WTC11 (cell line): Measurements from ENCODE around the gene IRGM. TPM values are rescaled to one million over a fixed set of nuclear protein-coding genes. Genes with fewer than 3 reads are reported as not detected.

Source experiments
- ATAC-seq: fragments of 200-7000 bp; cut with Tn5 transposase; 2 replicates; pipeline ENCODE4 v1.10.0; 2021; ENCODE audit warnings: mild to moderate bottlenecking, moderate library complexity
- CTCF ChIA-PET: fragments of 300-600 bp; sonication (Branson Sonifier 250); formaldehyde crosslinking; loops from one replicate; lab custom pipeline; 2021; ENCODE audit warnings: antibody characterized with exemption; lab: Charles Lee
- POLR2A ChIA-PET: fragments of 350-600 bp; sonication (Branson Sonifier 250); formaldehyde crosslinking; loops from one replicate; lab custom pipeline; 2021; ENCODE audit warnings: antibody characterized with exemption; lab: Charles Lee
- DNase-seq: peaks from one replicate; pipeline ENCODE4 v3.0.0; 2021; ENCODE audit warnings: low spot score
- H3K27ac Mint-ChIP-seq: 2 replicates; pipeline ENCODE4 v1.8.0; 2021; ENCODE audit warnings: mixed read lengths
- H3K27me3 Mint-ChIP-seq: 2 replicates; pipeline ENCODE4 v1.8.0; 2021; ENCODE audit warnings: low read depth, mild to moderate bottlenecking, moderate library complexity, mixed read lengths
- H3K36me3 Mint-ChIP-seq: 2 replicates; pipeline ENCODE4 v1.8.0; 2021; ENCODE audit warnings: mixed read lengths
- H3K4me1 Mint-ChIP-seq: 2 replicates; pipeline ENCODE4 v1.8.0; 2022; ENCODE audit warnings: mixed read lengths
- H3K4me3 Mint-ChIP-seq: 2 replicates; pipeline ENCODE4 v1.8.0; 2021; ENCODE audit warnings: mild to moderate bottlenecking, moderate library complexity, mixed read lengths
- H3K9me3 Mint-ChIP-seq: 2 replicates; pipeline ENCODE4 v1.8.0; 2021; ENCODE audit warnings: mixed read lengths
- CBFB ChIP-seq: sonication (generic); formaldehyde crosslinking; IDR thresholded peaks from 2 replicates; pipeline ENCODE4 v1.8.1; 2022; ENCODE audit warnings: mild to moderate bottlenecking, low read depth, missing genetic modification reagents
- CDX4 ChIP-seq: fragments of 250-450 bp; sonication (Bioruptor Pico); IDR thresholded peaks from 2 replicates; pipeline ENCODE4 v1.9.0; 2021; ENCODE audit warnings: moderate library complexity, mild to moderate bottlenecking, inconsistent platforms, borderline replicate concordance
- CTCF ChIP-seq: fragments of 200-600 bp; IDR thresholded peaks from 2 replicates; pipeline ENCODE4 v1.8.0; 2022; ENCODE audit warnings: antibody characterized with exemption
- ERG ChIP-seq: fragments of 250-450 bp; sonication (Bioruptor Pico); IDR thresholded peaks from 2 replicates; pipeline ENCODE4 v1.8.0; 2021; ENCODE audit warnings: mild to moderate bottlenecking
- ETV6 ChIP-seq: sonication (generic); formaldehyde crosslinking; IDR thresholded peaks from 2 replicates; pipeline ENCODE4 v1.8.1; 2022; ENCODE audit warnings: mild to moderate bottlenecking, missing genetic modification reagents
- FOXK1 ChIP-seq: sonication (generic); formaldehyde crosslinking; IDR thresholded peaks from 2 replicates; pipeline ENCODE4 v1.8.0; 2022; ENCODE audit warnings: mild to moderate bottlenecking, moderate library complexity, missing genetic modification reagents
- GABPB1 ChIP-seq: sonication (generic); formaldehyde crosslinking; IDR thresholded peaks from 2 replicates; pipeline ENCODE4 v1.8.1; 2023; ENCODE audit warnings: mild to moderate bottlenecking, missing genetic modification reagents
- KAT7 ChIP-seq: sonication (generic); formaldehyde crosslinking; IDR thresholded peaks from 2 replicates; pipeline ENCODE4 v1.8.1; 2023; ENCODE audit warnings: missing genetic modification reagents, mild to moderate bottlenecking, borderline replicate concordance
- MAX ChIP-seq: sonication (generic); formaldehyde crosslinking; IDR thresholded peaks from 2 replicates; pipeline ENCODE4 v1.8.0; 2022; ENCODE audit warnings: mild to moderate bottlenecking, missing genetic modification reagents
- NFYB ChIP-seq: sonication (generic); formaldehyde crosslinking; conservative IDR thresholded peaks from 2 replicates; pipeline ENCODE4 v1.8.0; 2022; ENCODE audit warnings: low read depth, missing genetic modification reagents
- NR1H2 ChIP-seq: sonication (generic); formaldehyde crosslinking; IDR thresholded peaks from 2 replicates; pipeline ENCODE4 v1.9.0; 2021; ENCODE audit warnings: mild to moderate bottlenecking, moderate library complexity, missing genetic modification reagents
- RORB ChIP-seq: fragments of 250-450 bp; sonication (Bioruptor Pico); IDR thresholded peaks from 2 replicates; pipeline ENCODE4 v1.9.0; 2021; ENCODE audit warnings: mild to moderate bottlenecking
- SP1 ChIP-seq: sonication (generic); formaldehyde crosslinking; conservative IDR thresholded peaks from 2 replicates; pipeline ENCODE4 v1.8.1; 2022; ENCODE audit warnings: missing genetic modification reagents
- TP53 ChIP-seq: sonication (generic); formaldehyde crosslinking; IDR thresholded peaks from 2 replicates; pipeline ENCODE4 v1.8.1; 2023; ENCODE audit warnings: mild to moderate bottlenecking, missing genetic modification reagents
- ZNF396 ChIP-seq: fragments of 250-450 bp; sonication (Bioruptor Pico); IDR thresholded peaks from 2 replicates; pipeline ENCODE4 v1.8.0; 2021; ENCODE audit warnings: mild to moderate bottlenecking, moderate library complexity, borderline replicate concordance
- total RNA-seq: library from RNA; stranded (reverse); gene quantifications from 3 replicates; pipeline ENCODE4 v1.2.3, GENCODE V29; 2021
- TF ChIP-seq, protein P1 (sequence below): sonication (generic); formaldehyde crosslinking; IDR thresholded peaks from 2 replicates; pipeline ENCODE4 v1.8.0; 2023; ENCODE audit warnings: mild to moderate bottlenecking, missing genetic modification reagents
- TF ChIP-seq, protein P2 (sequence below): sonication (generic); formaldehyde crosslinking; IDR thresholded peaks from 2 replicates; pipeline ENCODE4 v1.8.0; 2022; ENCODE audit warnings: missing genetic modification reagents
- TF ChIP-seq, protein P3 (sequence below): sonication (generic); formaldehyde crosslinking; IDR thresholded peaks from 2 replicates; pipeline ENCODE4 v1.8.1; 2022; ENCODE audit warnings: mild to moderate bottlenecking, missing genetic modification reagents, moderate library complexity, borderline replicate concordance

Gene IRGM
- total RNA-seq, 1 experiment from 2014 or later: 0.31 TPM

GRCh38 chr5:150801117-150801927 lies 45.0 kb upstream of the IRGM start (continued):
- TF ChIP-seq, protein P1, sequence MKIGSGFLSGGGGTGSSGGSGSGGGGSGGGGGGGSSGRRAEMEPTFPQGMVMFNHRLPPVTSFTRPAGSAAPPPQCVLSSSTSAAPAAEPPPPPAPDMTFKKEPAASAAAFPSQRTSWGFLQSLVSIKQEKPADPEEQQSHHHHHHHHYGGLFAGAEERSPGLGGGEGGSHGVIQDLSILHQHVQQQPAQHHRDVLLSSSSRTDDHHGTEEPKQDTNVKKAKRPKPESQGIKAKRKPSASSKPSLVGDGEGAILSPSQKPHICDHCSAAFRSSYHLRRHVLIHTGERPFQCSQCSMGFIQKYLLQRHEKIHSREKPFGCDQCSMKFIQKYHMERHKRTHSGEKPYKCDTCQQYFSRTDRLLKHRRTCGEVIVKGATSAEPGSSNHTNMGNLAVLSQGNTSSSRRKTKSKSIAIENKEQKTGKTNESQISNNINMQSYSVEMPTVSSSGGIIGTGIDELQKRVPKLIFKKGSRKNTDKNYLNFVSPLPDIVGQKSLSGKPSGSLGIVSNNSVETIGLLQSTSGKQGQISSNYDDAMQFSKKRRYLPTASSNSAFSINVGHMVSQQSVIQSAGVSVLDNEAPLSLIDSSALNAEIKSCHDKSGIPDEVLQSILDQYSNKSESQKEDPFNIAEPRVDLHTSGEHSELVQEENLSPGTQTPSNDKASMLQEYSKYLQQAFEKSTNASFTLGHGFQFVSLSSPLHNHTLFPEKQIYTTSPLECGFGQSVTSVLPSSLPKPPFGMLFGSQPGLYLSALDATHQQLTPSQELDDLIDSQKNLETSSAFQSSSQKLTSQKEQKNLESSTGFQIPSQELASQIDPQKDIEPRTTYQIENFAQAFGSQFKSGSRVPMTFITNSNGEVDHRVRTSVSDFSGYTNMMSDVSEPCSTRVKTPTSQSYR (CRISPR knock-in tag): no peak
- TF ChIP-seq SP1 (no peak), FOXK1 (CRISPR knock-in tag) (no peak), GABPB1 (CRISPR knock-in tag) (no peak), RORB (no peak)
- TF ChIP-seq, protein P2, sequence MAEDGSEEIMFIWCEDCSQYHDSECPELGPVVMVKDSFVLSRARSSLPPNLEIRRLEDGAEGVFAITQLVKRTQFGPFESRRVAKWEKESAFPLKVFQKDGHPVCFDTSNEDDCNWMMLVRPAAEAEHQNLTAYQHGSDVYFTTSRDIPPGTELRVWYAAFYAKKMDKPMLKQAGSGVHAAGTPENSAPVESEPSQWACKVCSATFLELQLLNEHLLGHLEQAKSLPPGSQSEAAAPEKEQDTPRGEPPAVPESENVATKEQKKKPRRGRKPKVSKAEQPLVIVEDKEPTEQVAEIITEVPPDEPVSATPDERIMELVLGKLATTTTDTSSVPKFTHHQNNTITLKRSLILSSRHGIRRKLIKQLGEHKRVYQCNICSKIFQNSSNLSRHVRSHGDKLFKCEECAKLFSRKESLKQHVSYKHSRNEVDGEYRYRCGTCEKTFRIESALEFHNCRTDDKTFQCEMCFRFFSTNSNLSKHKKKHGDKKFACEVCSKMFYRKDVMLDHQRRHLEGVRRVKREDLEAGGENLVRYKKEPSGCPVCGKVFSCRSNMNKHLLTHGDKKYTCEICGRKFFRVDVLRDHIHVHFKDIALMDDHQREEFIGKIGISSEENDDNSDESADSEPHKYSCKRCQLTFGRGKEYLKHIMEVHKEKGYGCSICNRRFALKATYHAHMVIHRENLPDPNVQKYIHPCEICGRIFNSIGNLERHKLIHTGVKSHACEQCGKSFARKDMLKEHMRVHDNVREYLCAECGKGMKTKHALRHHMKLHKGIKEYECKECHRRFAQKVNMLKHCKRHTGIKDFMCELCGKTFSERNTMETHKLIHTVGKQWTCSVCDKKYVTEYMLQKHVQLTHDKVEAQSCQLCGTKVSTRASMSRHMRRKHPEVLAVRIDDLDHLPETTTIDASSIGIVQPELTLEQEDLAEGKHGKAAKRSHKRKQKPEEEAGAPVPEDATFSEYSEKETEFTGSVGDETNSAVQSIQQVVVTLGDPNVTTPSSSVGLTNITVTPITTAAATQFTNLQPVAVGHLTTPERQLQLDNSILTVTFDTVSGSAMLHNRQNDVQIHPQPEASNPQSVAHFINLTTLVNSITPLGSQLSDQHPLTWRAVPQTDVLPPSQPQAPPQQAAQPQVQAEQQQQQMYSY: no peak

DNA sequence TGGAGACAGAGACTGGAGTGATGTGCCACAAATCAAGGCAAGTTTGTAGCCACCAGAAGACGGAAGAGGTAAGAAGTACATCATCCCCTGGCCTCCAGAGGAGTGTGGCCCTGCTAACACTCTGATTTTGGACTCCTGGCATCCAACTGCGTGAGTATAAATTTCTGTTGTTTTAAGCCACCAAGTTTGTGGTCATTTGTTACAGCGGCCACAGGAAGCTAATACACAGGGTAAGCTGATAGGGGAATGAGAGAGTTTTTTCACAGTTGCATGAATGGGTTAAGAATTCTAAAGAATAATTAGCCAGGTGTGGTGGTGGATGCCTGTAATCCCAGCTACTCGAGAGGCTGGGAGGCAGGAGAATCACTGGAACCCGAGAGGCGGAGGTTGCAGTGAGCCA lies 41.9 kb upstream of the IRGM start:
- Mint-ChIP-seq H3K27ac (no peak overlapping the region), H3K4me1 (no peaks in the 10 kb centered on the region), H3K27me3 (peaks cover 36% of the 10 kb centered on the region), H3K36me3 (peaks cover 4% of the 10 kb centered on the region; the same call in 1 of the 2 replicates), H3K9me3 (peaks cover 15% of the 10 kb centered on the region), H3K4me3 (no peak overlapping the region)
- ChIA-PET CTCF (interaction anchor here (0.6 to 1.2 kb wide), 5 partner anchors 144 to 494 kb away, joined by 3 to 4 read pairs (median 3); no protein-coding TSS in a partner anchor), POLR2A (no interaction called here)
- no peak for DNase-seq
- no peak for ATAC-seq
- no peak for TF ChIP-seq CTCF
- no peak for TF ChIP-seq KAT7 (CRISPR knock-in tag)
- no peak for TF ChIP-seq CDX4 (CRISPR knock-in tag)
- TF ChIP-seq, protein P2: no peak
- no peak for TF ChIP-seq GABPB1 (CRISPR knock-in tag)
- no peak for TF ChIP-seq ZNF396 (CRISPR knock-in tag)
- TF ChIP-seq, protein P3, sequence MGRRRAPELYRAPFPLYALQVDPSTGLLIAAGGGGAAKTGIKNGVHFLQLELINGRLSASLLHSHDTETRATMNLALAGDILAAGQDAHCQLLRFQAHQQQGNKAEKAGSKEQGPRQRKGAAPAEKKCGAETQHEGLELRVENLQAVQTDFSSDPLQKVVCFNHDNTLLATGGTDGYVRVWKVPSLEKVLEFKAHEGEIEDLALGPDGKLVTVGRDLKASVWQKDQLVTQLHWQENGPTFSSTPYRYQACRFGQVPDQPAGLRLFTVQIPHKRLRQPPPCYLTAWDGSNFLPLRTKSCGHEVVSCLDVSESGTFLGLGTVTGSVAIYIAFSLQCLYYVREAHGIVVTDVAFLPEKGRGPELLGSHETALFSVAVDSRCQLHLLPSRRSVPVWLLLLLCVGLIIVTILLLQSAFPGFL (CRISPR knock-in tag): no peak
- no peak for TF ChIP-seq NR1H2 (CRISPR knock-in tag)
- TF ChIP-seq SP1: no peak
- no peak for TF ChIP-seq NFYB (CRISPR knock-in tag)
- TF ChIP-seq TP53 (CRISPR knock-in tag): no peak
- TF ChIP-seq CBFB: no peak
- no peak for TF ChIP-seq MAX (CRISPR knock-in tag)
- no peak for TF ChIP-seq ERG (CRISPR knock-in tag)
- TF ChIP-seq ETV6 (CRISPR knock-in tag): no peak
